NB4 (cell line): ENCODE results near the gene FCER2.

ENCODE experiments used
- DNase-seq: peaks from one replicate; pipeline ENCODE4 v3.0.0; 2010; ENCODE audit warnings: low read depth
- H3K4me3 ChIP-seq: one replicate; pipeline ENCODE4 v1.5.1; 2011; ENCODE audit warnings: mild to moderate bottlenecking, low read depth, low read length, moderate library complexity
- MAX ChIP-seq: IDR thresholded peaks from 2 replicates; pipeline ENCODE4 v1.6.1; 2011; ENCODE audit warnings: low read depth, low read length
- MYC ChIP-seq: IDR thresholded peaks from 2 replicates; pipeline ENCODE4 v1.6.1; 2011; ENCODE audit warnings: low read depth, low read length
- POLR2A ChIP-seq: IDR thresholded peaks from 2 replicates; pipeline ENCODE4 v1.6.1; 2011; ENCODE audit warnings: mild to moderate bottlenecking; ENCODE audit not compliant: insufficient read length; ENCODE audit errors: extremely low read depth
- TF ChIP-seq, protein P1 (sequence below): IDR thresholded peaks from one replicate; pipeline ENCODE4 v1.5.1; 2012; ENCODE audit warnings: low read depth, low read length

The FCER2 gene

DNA sequence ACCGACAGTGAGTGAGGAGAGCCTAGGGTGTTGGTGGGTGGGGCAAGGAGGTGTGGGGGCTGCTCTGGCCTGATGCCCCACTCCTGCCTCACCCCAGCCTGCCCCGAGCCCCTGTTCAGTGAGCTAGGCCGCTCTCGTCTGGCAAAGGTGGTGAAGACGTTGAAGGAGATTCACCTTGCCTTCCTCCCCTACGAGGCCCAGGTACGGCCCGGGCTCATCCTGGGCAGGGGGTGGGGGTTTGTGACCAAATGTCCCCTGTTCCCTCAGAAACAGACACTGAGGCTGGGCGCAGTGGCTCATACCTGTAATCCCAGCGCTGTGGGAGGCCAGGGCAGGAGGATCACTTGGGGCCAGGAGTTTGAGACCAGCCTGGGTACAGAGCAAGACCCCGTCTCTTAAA is 61.1 kb downstream of the FCER2 start:
- no peak overlapping the region for H3K4me3 ChIP-seq
- DNase-seq, result no peak
- no peak for TF ChIP-seq POLR2A
- no peak for TF ChIP-seq MYC
- TF ChIP-seq MAX, result no peak
- TF ChIP-seq, protein P1, sequence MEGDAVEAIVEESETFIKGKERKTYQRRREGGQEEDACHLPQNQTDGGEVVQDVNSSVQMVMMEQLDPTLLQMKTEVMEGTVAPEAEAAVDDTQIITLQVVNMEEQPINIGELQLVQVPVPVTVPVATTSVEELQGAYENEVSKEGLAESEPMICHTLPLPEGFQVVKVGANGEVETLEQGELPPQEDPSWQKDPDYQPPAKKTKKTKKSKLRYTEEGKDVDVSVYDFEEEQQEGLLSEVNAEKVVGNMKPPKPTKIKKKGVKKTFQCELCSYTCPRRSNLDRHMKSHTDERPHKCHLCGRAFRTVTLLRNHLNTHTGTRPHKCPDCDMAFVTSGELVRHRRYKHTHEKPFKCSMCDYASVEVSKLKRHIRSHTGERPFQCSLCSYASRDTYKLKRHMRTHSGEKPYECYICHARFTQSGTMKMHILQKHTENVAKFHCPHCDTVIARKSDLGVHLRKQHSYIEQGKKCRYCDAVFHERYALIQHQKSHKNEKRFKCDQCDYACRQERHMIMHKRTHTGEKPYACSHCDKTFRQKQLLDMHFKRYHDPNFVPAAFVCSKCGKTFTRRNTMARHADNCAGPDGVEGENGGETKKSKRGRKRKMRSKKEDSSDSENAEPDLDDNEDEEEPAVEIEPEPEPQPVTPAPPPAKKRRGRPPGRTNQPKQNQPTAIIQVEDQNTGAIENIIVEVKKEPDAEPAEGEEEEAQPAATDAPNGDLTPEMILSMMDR, result no peak

DNA sequence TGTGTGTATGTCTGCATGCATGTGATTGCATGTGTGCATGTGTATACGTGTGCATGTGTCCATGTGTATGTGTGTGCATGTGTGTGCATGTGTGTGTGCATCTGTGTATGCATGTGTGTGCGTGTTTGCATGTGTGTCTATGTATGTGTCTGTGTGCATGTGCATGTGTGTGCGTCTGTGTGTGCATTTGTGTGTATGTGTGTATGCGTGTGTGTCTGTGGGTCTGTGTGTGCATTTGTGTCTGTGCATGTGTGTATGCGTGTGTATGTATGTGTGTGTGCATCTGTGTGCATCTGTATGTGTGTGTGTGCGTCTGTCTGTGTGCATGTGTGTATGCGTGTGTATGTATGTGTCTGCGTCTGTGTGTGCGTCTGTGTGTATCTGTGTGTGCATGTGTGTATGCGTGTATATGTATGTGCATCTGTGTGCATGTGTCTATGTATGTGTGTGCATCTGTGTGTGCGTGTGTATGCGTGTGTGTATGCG is 62.0 kb downstream of the FCER2 start:
- H3K4me3 ChIP-seq, result no peak overlapping the region
- DNase-seq, result no peak
- TF ChIP-seq MAX, result 0 out of 2 replicates have a peak, but pooled peaks have one; percentile 38
- TF ChIP-seq, protein P1, result no peak

- no peak for DNase-seq
- no peak for TF ChIP-seq MAX
- TF ChIP-seq, protein P1, result no peak
- no peak for TF ChIP-seq MYC
- TF ChIP-seq POLR2A, result no peak
- H3K4me3 ChIP-seq, result no peak overlapping the region
Observed at GRCh38 chr19:7638802-7639465, 63.0 kb downstream of the FCER2 start.
